GM23338 (cell line): ENCODE data around the gene ZCCHC8.

Source experiments
- CREB1 ChIP-seq: fragments of 250-450 bp; sonication (Bioruptor Pico); IDR thresholded peaks from 2 replicates; pipeline ENCODE4 v1.5.0; 2020; ENCODE audit warnings: low read depth, mild to moderate bottlenecking, moderate library complexity
- POLR2AphosphoS5 ChIP-seq: IDR thresholded peaks from 2 replicates; pipeline ENCODE4 v1.6.1; 2016; ENCODE audit warnings: antibody characterized with exemption, low read depth
- REST ChIP-seq: IDR thresholded peaks from one replicate; pipeline ENCODE4 v1.6.1; 2018; ENCODE audit warnings: antibody characterized with exemption; ENCODE audit not compliant: unreplicated experiment

GRCh38 chr12:122437656-122438121 lies 63.0 kb downstream of the ZCCHC8 start:
- TF ChIP-seq POLR2AphosphoS5, result no peak
- TF ChIP-seq CREB1, result no peak
- TF ChIP-seq REST, result no peak
